Activated T-cell treated with anti-CD3 and anti-CD28 coated beads, Interleukin-2, amount 50 U/mL, for 72 hours (primary cell): Measurements from ENCODE around the gene RALGAPA2. TPM values are rescaled to one million over a fixed set of nuclear protein-coding genes. Genes with fewer than 3 reads are reported as not detected.
A peak's percentile ranks its signal among the peaks of the same experiment; 100 is the strongest.
"Not testable (repeated sequence)": the region's sequence is repeated elsewhere in the genome, so short reads cannot be mapped to it uniquely, and the experiment has no call there.

Experiments used
- ATAC-seq, 2 donors: fragments of 150-1000 bp; cut with Tn5 transposase; replicated peaks in 1 of 2; 2 replicates each; pipeline ENCODE4 v1.10.0; 2021; ENCODE audit warnings: moderate library complexity in 2 of 2, mild to moderate bottlenecking in 1 of 2
- DNase-seq, 2 donors: peaks; one replicate each; pipeline ENCODE4 v3.0.0; 2021 to 2022; ENCODE audit warnings: mixed read lengths in 1 of 2
- H3K27ac Mint-ChIP-seq: one replicate; pipeline ENCODE4 v1.8.0; 2022; ENCODE audit warnings: mild to moderate bottlenecking, moderate library complexity, mixed read lengths
- H3K27me3 Mint-ChIP-seq: one replicate; pipeline ENCODE4 v1.8.0; 2022; ENCODE audit warnings: low read depth, mixed read lengths
- H3K36me3 Mint-ChIP-seq, 2 donors: one replicate each; pipeline ENCODE4 v1.8.0; 2022; ENCODE audit warnings: mixed read lengths in 2 of 2, mild to moderate bottlenecking in 1 of 2; ENCODE audit not compliant: insufficient read depth in 2 of 2
- H3K4me1 Mint-ChIP-seq: one replicate; pipeline ENCODE4 v1.8.0; 2022; ENCODE audit warnings: low read depth, mixed read lengths
- H3K4me3 Mint-ChIP-seq, 2 donors: one replicate each; pipeline ENCODE4 v1.8.0; 2022; ENCODE audit warnings: mild to moderate bottlenecking in 2 of 2, mixed read lengths in 2 of 2, moderate library complexity in 2 of 2
- H3K9me3 Mint-ChIP-seq, 2 donors: one replicate each; pipeline ENCODE4 v1.8.0; 2022; ENCODE audit warnings: mixed read lengths in 2 of 2
- total RNA-seq, 2 donors: library from RNA; stranded (reverse); gene quantifications; one replicate each; pipeline ENCODE4 v1.2.3, GENCODE V29; 2022

RALGAPA2 gene
- total RNA-seq, 2 donors from 2014 or later: 38.4 to 46.8 TPM

GRCh38 chr20:20365480-20366161 lies 346.8 kb downstream of the RALGAPA2 start:
- Mint-ChIP-seq H3K27ac (peak overlapping the region; percentile 50), H3K36me3 (peaks cover 3 to 4% of the 10 kb centered on the region in 2 donors), H3K4me1 (peaks cover 53% of the 10 kb centered on the region), H3K9me3 (no peaks in the 10 kb centered on the region), H3K27me3 (peaks cover 71% of the 10 kb centered on the region), H3K4me3 (peak overlapping the region; percentile 74 to 82)
- ATAC-seq: no peak
- peak in 1 of 2 donors; percentile 34 for DNase-seq

- H3K9me3 Mint-ChIP-seq: no peaks in the 10 kb centered on the region
- H3K4me1 Mint-ChIP-seq: peaks cover 55% of the 10 kb centered on the region
- H3K27ac Mint-ChIP-seq: no peak overlapping the region
- peaks cover under 1 to 2% of the 10 kb centered on the region in 2 donors for H3K36me3 Mint-ChIP-seq
- peaks cover 73% of the 10 kb centered on the region for H3K27me3 Mint-ChIP-seq
- peak overlapping the region; percentile 74 to 82 for H3K4me3 Mint-ChIP-seq
- DNase-seq (peak in 1 of 2 donors; percentile 29), ATAC-seq (no peak)
Measured at GRCh38 chr20:20364593-20365479, 347.6 kb downstream of the RALGAPA2 start.

DNA sequence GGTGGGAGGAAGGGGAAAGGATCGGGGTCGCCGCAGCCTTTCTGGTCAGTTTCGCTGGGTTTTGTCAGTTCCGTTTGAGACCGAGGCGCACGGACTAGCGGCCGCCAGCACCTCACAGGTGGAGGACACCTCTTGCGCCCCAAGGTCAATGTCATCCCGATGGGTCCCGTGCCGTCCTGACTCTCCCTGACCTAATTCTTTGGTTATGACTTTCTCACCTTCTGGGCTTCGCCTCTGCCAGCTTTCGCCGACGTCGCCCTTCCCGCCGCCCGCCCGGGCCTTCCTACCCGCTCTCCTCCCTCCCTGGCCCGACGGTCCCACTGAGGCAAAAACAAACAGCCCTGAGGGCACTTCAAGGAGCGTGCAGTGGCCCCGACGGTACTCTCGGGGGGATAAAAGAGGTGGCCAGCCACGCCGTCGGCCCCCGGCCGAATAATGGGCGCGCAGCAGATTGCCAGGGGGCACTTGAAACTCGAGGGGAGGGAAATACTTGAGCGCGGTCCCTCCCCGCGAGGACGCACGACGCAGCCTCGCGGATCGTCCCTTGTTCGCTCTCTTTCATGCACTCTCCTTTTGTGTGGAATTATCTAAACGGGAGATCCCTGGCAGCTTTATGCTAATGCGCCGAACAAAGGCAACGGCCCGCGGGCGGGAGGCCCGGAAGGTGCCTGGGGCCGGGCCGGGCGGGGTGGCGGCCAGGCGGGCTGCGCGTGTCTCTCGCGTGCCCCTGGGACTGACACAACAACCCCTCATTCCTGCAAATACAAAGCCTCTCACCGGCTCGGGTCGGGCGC lies 348.4 kb downstream of the RALGAPA2 start:
- Mint-ChIP-seq H3K36me3 (peaks cover 0 to 2% of the 10 kb centered on the region in 2 donors), H3K9me3 (no peaks in the 10 kb centered on the region), H3K4me3 (peak overlapping the region; percentile 68 to 82), H3K27ac (no peak overlapping the region), H3K27me3 (peaks cover 75% of the 10 kb centered on the region), H3K4me1 (peaks cover 57% of the 10 kb centered on the region)
- ATAC-seq (no peak), DNase-seq (peak in 1 of 2 donors; percentile 24)

DNA sequence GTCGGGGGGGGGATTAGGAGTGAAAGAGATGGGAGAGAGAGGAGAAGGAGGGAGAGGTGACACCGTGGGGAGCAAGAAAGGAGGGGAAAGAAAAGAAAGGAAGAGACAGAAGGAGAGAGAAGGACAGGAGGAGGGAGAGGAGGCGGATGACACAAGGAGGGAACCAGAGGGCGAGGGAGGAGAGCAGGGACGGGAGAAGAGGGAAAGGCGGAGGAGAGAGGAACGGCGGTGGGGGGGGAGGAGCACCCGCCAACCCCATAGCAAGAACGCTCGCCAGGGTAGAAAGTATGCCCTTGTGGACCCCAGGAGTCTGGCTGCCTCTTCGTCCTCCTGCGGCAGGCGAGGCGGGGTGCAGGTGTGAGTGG lies 349.0 kb downstream of the RALGAPA2 start:
- Mint-ChIP-seq H3K4me3 (peak overlapping the region; percentile 68 to 82), H3K9me3 (no peaks in the 10 kb centered on the region), H3K27ac (no peak overlapping the region), H3K36me3 (peaks cover 0 to 2% of the 10 kb centered on the region in 2 donors), H3K27me3 (peaks cover 75% of the 10 kb centered on the region), H3K4me1 (peaks cover 57% of the 10 kb centered on the region)
- DNase-seq (no peak), ATAC-seq (no peak)

- no peaks in the 10 kb centered on the region for H3K9me3 Mint-ChIP-seq
- ATAC-seq (no peak), DNase-seq (no peak)
- H3K27ac Mint-ChIP-seq: no peak overlapping the region
- H3K36me3 Mint-ChIP-seq: peaks cover 0 to 2% of the 10 kb centered on the region in 2 donors
- peak overlapping the region; percentile 68 to 82 for H3K4me3 Mint-ChIP-seq
- H3K4me1 Mint-ChIP-seq: peaks cover 57% of the 10 kb centered on the region
- peaks cover 75% of the 10 kb centered on the region for H3K27me3 Mint-ChIP-seq
Measured at GRCh38 chr20:20362774-20363433, 349.5 kb downstream of the RALGAPA2 start.

DNA sequence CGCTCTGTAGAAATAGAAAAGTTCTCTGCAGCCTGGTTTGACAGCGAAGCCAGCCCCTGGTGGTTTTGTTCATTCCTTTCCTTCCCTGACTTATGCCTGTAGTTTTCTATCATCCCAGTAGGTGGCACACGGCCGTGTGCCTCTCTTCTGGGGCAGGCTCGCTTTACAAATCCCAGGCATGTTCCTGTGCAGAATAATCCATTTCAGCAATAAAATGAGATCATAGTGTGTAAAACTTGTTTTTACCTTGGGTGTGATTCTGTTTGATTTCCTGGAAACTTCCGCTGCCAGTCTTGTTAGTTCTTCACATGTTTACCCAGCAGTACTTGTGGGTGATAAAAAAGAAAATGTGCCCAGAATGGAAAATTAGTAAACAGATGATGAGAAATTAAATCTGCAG lies 352.0 kb downstream of the RALGAPA2 start:
- peak; percentile 26 to 36 for DNase-seq
- H3K4me3 Mint-ChIP-seq: peak overlapping the region; percentile 35 to 59
- H3K9me3 Mint-ChIP-seq: no peaks in the 10 kb centered on the region
- H3K27me3 Mint-ChIP-seq: peaks cover 57% of the 10 kb centered on the region
- H3K27ac Mint-ChIP-seq: no peak overlapping the region
- ATAC-seq: peak; percentile 67 to 73
- H3K4me1 Mint-ChIP-seq: peaks cover 42% of the 10 kb centered on the region
- H3K36me3 Mint-ChIP-seq: peaks cover 0 to 2% of the 10 kb centered on the region in 2 donors

GRCh38 chr20:20359628-20360027 lies 352.8 kb downstream of the RALGAPA2 start:
- H3K27me3 Mint-ChIP-seq: peaks cover 51% of the 10 kb centered on the region
- no peak overlapping the region for H3K27ac Mint-ChIP-seq
- H3K9me3 Mint-ChIP-seq: peaks cover 1% of the 10 kb centered on the region in 2 donors
- H3K4me3 Mint-ChIP-seq: peak overlapping the region in 1 of 2 donors; percentile 48
- peaks cover 2 to 3% of the 10 kb centered on the region in 2 donors for H3K36me3 Mint-ChIP-seq
- peaks cover 39% of the 10 kb centered on the region for H3K4me1 Mint-ChIP-seq
- ATAC-seq (peak; percentile 42 to 71), DNase-seq (no peak)

GRCh38 chr20:20358801-20359200 lies 353.6 kb downstream of the RALGAPA2 start:
- Mint-ChIP-seq H3K27me3 (peaks cover 53% of the 10 kb centered on the region), H3K36me3 (peaks cover 2 to 5% of the 10 kb centered on the region in 2 donors), H3K27ac (no peak overlapping the region), H3K4me1 (peaks cover 47% of the 10 kb centered on the region), H3K9me3 (peaks cover 3% of the 10 kb centered on the region in 2 donors), H3K4me3 (no peak overlapping the region)
- no peak for ATAC-seq
- no peak for DNase-seq

- H3K9me3 Mint-ChIP-seq: not testable (repeated sequence)
Measured at GRCh38 chr20:20355503-20355902, 356.9 kb downstream of the RALGAPA2 start.

GRCh38 chr20:20353576-20353975 lies 358.9 kb downstream of the RALGAPA2 start:
- Mint-ChIP-seq H3K27me3 (peaks cover 45% of the 10 kb centered on the region), H3K9me3 (peaks cover 3 to 4% of the 10 kb centered on the region in 2 donors), H3K4me1 (peaks cover 15% of the 10 kb centered on the region), H3K27ac (no peak overlapping the region), H3K4me3 (no peak overlapping the region), H3K36me3 (peaks cover 0 to 5% of the 10 kb centered on the region in 2 donors)
- DNase-seq: no peak
- ATAC-seq: no peak

More at GRCh38 chr20:20355503-20355902, 356.9 kb downstream of the RALGAPA2 start:
- H3K27me3 Mint-ChIP-seq: peaks cover 41% of the 10 kb centered on the region
- ATAC-seq, H3K36me3 Mint-ChIP-seq, H3K27ac Mint-ChIP-seq, DNase-seq, H3K4me3 Mint-ChIP-seq: not testable (repeated sequence)
- H3K4me1 Mint-ChIP-seq: peaks cover 26% of the 10 kb centered on the region

DNA sequence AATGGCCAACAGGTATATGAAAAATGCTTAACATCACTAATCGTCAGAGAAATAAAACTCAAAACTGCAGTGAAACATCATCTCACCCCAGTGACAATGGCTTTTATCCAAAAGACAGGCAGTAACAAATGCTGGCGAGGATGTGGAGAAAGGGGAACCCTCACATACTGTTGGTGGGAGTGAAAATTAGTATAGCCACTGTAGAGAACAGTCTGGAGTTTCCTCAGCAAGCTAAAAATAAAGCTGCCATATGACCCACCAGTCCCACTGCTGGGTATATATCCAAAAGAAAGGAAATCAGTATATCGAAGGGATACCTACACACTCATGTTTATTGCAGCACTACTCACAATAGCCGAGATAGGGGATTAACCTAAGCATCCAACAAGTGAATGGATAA lies 368.0 kb downstream of the RALGAPA2 start:
- no peaks in the 10 kb centered on the region for H3K36me3 Mint-ChIP-seq
- no peak for ATAC-seq
- H3K27me3 Mint-ChIP-seq: peaks cover 14% of the 10 kb centered on the region
- peaks cover 0 to 2% of the 10 kb centered on the region in 2 donors for H3K9me3 Mint-ChIP-seq
- DNase-seq: no peak
- no peak overlapping the region for H3K27ac Mint-ChIP-seq
- no peak overlapping the region for H3K4me3 Mint-ChIP-seq
- no peaks in the 10 kb centered on the region for H3K4me1 Mint-ChIP-seq

- H3K4me1 Mint-ChIP-seq: no peaks in the 10 kb centered on the region
- DNase-seq (no peak), ATAC-seq (no peak)
- H3K27ac Mint-ChIP-seq: no peak overlapping the region
- peaks cover 0 to 2% of the 10 kb centered on the region in 2 donors for H3K9me3 Mint-ChIP-seq
- H3K36me3 Mint-ChIP-seq: no peaks in the 10 kb centered on the region
- peaks cover 10% of the 10 kb centered on the region for H3K27me3 Mint-ChIP-seq
- H3K4me3 Mint-ChIP-seq: no peak overlapping the region
Measured at GRCh38 chr20:20343932-20344331, 368.5 kb downstream of the RALGAPA2 start.
